Sigmoid colon (tissue), 4 donors: ENCODE results near the gene SDK2.

ENCODE experiments used
- EP300 ChIP-seq, 4 donors: sonication (generic); formaldehyde crosslinking; IDR thresholded peaks; one replicate each; pipeline ENCODE4 v1.6.1; 2017; ENCODE audit warnings: antibody characterized with exemption in 4 of 4
- POLR2A ChIP-seq, 2 donors: fragments of 450-650 bp; IDR thresholded peaks; one replicate each; pipeline ENCODE4 v1.6.1; 2016; ENCODE audit warnings: antibody characterized with exemption in 2 of 2, mild to moderate bottlenecking in 2 of 2, moderate library complexity in 2 of 2
- POLR2AphosphoS5 ChIP-seq, 4 donors: sonication (generic); formaldehyde crosslinking; IDR thresholded peaks; one replicate each; pipeline ENCODE4 v1.6.1; 2017; ENCODE audit warnings: antibody characterized with exemption in 4 of 4
- TF ChIP-seq, protein P1 (sequence below), 4 experiments: fragments of 450-650 bp in 3 of 4; fragments of 200-600 bp in 1 of 4; IDR thresholded peaks; one replicate each; pipeline ENCODE4 v1.5.1; 2016 to 2019; ENCODE audit warnings: antibody characterized with exemption in 4 of 4, mild to moderate bottlenecking in 3 of 4, moderate library complexity in 2 of 4

DNA sequence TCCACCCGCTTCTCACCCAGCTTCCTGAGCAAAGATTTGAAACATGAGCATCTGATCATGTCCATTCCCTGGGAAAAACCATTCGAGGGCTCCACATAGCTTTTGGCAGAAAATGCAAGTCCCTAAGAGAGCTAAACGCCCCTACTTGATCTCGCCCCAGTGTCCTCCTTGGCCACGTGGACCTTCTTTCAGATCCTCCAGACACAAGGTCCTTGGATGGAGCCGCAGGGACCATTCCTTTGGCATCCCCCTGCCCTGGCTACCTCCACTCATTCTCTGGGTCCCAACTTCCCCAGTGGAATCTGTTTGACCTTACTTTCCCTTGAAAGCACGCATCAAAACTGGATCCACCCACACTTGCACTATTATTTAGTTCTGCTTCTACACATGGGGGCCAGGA, 146.5 kb downstream of the SDK2 start:
- TF ChIP-seq, protein P1, sequence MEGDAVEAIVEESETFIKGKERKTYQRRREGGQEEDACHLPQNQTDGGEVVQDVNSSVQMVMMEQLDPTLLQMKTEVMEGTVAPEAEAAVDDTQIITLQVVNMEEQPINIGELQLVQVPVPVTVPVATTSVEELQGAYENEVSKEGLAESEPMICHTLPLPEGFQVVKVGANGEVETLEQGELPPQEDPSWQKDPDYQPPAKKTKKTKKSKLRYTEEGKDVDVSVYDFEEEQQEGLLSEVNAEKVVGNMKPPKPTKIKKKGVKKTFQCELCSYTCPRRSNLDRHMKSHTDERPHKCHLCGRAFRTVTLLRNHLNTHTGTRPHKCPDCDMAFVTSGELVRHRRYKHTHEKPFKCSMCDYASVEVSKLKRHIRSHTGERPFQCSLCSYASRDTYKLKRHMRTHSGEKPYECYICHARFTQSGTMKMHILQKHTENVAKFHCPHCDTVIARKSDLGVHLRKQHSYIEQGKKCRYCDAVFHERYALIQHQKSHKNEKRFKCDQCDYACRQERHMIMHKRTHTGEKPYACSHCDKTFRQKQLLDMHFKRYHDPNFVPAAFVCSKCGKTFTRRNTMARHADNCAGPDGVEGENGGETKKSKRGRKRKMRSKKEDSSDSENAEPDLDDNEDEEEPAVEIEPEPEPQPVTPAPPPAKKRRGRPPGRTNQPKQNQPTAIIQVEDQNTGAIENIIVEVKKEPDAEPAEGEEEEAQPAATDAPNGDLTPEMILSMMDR (IDR thresholded peaks at IDR 0.05): no peak
- no peak for TF ChIP-seq POLR2AphosphoS5 (IDR thresholded peaks at IDR 0.05)
- TF ChIP-seq POLR2A (IDR thresholded peaks at IDR 0.05): no peak
- no peak for TF ChIP-seq EP300 (IDR thresholded peaks at IDR 0.05)
